ENCODE results near the gene GTPBP3. TPM values are rescaled to one million over a fixed set of nuclear protein-coding genes. Genes with fewer than 3 reads are reported as not detected.

GTPBP3 gene
- total RNA-seq, 4 donors from 2014 or later: 15.9 to 59.4 (median 28.8) TPM

- TF ChIP-seq POLR2A (IDR thresholded peaks at IDR 0.05): no peak
- no peak for TF ChIP-seq EP300 (IDR thresholded peaks at IDR 0.05)
- TF ChIP-seq CTCF (IDR thresholded peaks at IDR 0.05): no peak
- H3K4me1 ChIP-seq: peaks cover 0 to 64% (median 37%) of the 10 kb centered on the region in 4 donors
These were observed 32.2 kb upstream of the GTPBP3 start for GRCh38 chr19:17305216-17305516.

GRCh38 chr19:17305517-17306284 lies 31.7 kb upstream of the GTPBP3 start, which contains the start of gene MRPL34:
Gene MRPL34 (plus strand): TSS chr19:17305872. CDS start chr19:17305893, 21 bp downstream.
- TF ChIP-seq CTCF (IDR thresholded peaks at IDR 0.05) (peak; percentile 58 to 94 (median 89)), POLR2A (IDR thresholded peaks at IDR 0.05) (peak; percentile 55 to 81), EP300 (IDR thresholded peaks at IDR 0.05) (peak; percentile 84 to 86)
- DNase-seq (ENCODE audit: low spot score in 2 of 2): peak; percentile 82 to 89
- peak within 1 kb of the TSS; percentile 81 to 90 (median 86) for H3K27ac ChIP-seq
- peak within 1 kb of the TSS; percentile 66 to 72 (median 68) for H3K4me3 ChIP-seq
- H3K4me1 ChIP-seq: peaks cover 0 to 69% (median 42%) of the 10 kb centered on the region in 4 donors
- WGBS, 2 donors: 0% methylated on average over 25 to 27 of the region's 55 CpGs
- peaks cover 0 to 8% (median 0%) of the 10 kb centered on the region in 3 donors for H3K36me3 ChIP-seq
- no peaks in the 10 kb centered on the region for H3K9me3 ChIP-seq
- H3K27me3 ChIP-seq: no peaks in the 10 kb centered on the region

More at GRCh38 chr19:17305216-17305516, 32.2 kb upstream of the GTPBP3 start:
- H3K27ac ChIP-seq: peak overlapping the region; percentile 81 to 90 (median 86)
- H3K4me3 ChIP-seq: peak overlapping the region; percentile 66 to 72 (median 68)
- peaks cover 0 to 13% (median 0%) of the 10 kb centered on the region in 3 donors for H3K36me3 ChIP-seq
- H3K27me3 ChIP-seq: no peaks in the 10 kb centered on the region
- 3 to 5% methylated on average over 6 to 7 of the region's 7 CpGs for WGBS, 2 donors
- no peaks in the 10 kb centered on the region for H3K9me3 ChIP-seq
- DNase-seq (ENCODE audit: low spot score in 2 of 2): peak in 1 of 2 donors; percentile 80

- Histone ChIP-seq H3K4me3 (peak overlapping the region; percentile 66 to 72 (median 68)), H3K36me3 (peaks cover 0 to 2% (median 0%) of the 10 kb centered on the region in 3 donors), H3K9me3 (no peaks in the 10 kb centered on the region), H3K27ac (peak overlapping the region; percentile 81 to 90 (median 86)), H3K27me3 (no peaks in the 10 kb centered on the region), H3K4me1 (peaks cover 0 to 75% (median 44%) of the 10 kb centered on the region in 4 donors)
- WGBS, 2 donors: 6 to 8% methylated on average over 25 to 26 of the region's 28 CpGs
- TF ChIP-seq POLR2A (IDR thresholded peaks at IDR 0.05) (no peak), CTCF (IDR thresholded peaks at IDR 0.05) (no peak), EP300 (IDR thresholded peaks at IDR 0.05) (no peak)
- no peak for DNase-seq (ENCODE audit: low spot score in 2 of 2)
These were observed 31.1 kb upstream of the GTPBP3 start for GRCh38 chr19:17306285-17306714.

- Histone ChIP-seq H3K9me3 (no peaks in the 10 kb centered on the region), H3K27me3 (no peaks in the 10 kb centered on the region), H3K36me3 (peaks cover 0 to 11% (median 0%) of the 10 kb centered on the region in 3 donors), H3K4me1 (peaks cover 0 to 76% (median 39%) of the 10 kb centered on the region in 4 donors), H3K4me3 (no peak overlapping the region), H3K27ac (no peak overlapping the region)
- 89% methylated on average over 8 of the region's 8 CpGs for WGBS, 2 donors
- TF ChIP-seq CTCF (IDR thresholded peaks at IDR 0.05) (no peak), EP300 (IDR thresholded peaks at IDR 0.05) (no peak), POLR2A (IDR thresholded peaks at IDR 0.05) (no peak)
- no peak for DNase-seq (ENCODE audit: low spot score in 2 of 2)
These were observed 29.4 kb upstream of the GTPBP3 start for GRCh38 chr19:17307876-17308377.

Data from tibial nerve (tissue), 4 donors.